ENCODE results near the gene ANKRD22. TPM values are rescaled to one million over a fixed set of nuclear protein-coding genes. Genes with fewer than 3 reads are reported as not detected.

Gene ANKRD22
- total RNA-seq, 2 donors from 2014 or later, result 0.24 to 0.65 TPM

- peaks cover 27% of the 10 kb centered on the region for H3K4me1 Mint-ChIP-seq (ENCODE audit: low read depth)
- no peaks in the 10 kb centered on the region for H3K9me3 Mint-ChIP-seq
- no peaks in the 10 kb centered on the region for H3K27me3 Mint-ChIP-seq (ENCODE audit: low read depth)
- ATAC-seq (replicated peaks in 1 of 2), result no peak
- no peaks in the 10 kb centered on the region for H3K36me3 Mint-ChIP-seq (ENCODE audit: insufficient read depth in 2 of 2)
- no peak overlapping the region for H3K4me3 Mint-ChIP-seq
- no peak for DNase-seq
- H3K27ac Mint-ChIP-seq, result no peak overlapping the region
These were observed 30.8 kb downstream of the ANKRD22 start for GRCh38 chr10:88820748-88821401.

GRCh38 chr10:88819290-88819689 is 32.4 kb downstream of the ANKRD22 start:
- Mint-ChIP-seq H3K9me3 (no peaks in the 10 kb centered on the region), H3K36me3 (ENCODE audit: insufficient read depth in 2 of 2) (no peaks in the 10 kb centered on the region), H3K4me3 (no peak overlapping the region), H3K27me3 (ENCODE audit: low read depth) (no peaks in the 10 kb centered on the region), H3K27ac (no peak overlapping the region), H3K4me1 (ENCODE audit: low read depth) (peaks cover 21% of the 10 kb centered on the region)
- no peak for DNase-seq
- ATAC-seq (replicated peaks in 1 of 2), result no peak

GRCh38 chr10:88813200-88813599 is 38.4 kb downstream of the ANKRD22 start:
- H3K36me3 Mint-ChIP-seq (ENCODE audit: insufficient read depth in 2 of 2), result no peaks in the 10 kb centered on the region
- peak overlapping the region; percentile 6 for H3K27ac Mint-ChIP-seq
- no peak for ATAC-seq (replicated peaks in 1 of 2)
- DNase-seq, result no peak
- H3K27me3 Mint-ChIP-seq (ENCODE audit: low read depth), result peaks cover 5% of the 10 kb centered on the region
- peaks cover 30% of the 10 kb centered on the region for H3K4me1 Mint-ChIP-seq (ENCODE audit: low read depth)
- H3K9me3 Mint-ChIP-seq, result no peaks in the 10 kb centered on the region
- H3K4me3 Mint-ChIP-seq, result no peak overlapping the region

GRCh38 chr10:88810196-88810961 is 41.3 kb downstream of the ANKRD22 start:
- Mint-ChIP-seq H3K27ac (no peak overlapping the region), H3K27me3 (ENCODE audit: low read depth) (peaks cover 5% of the 10 kb centered on the region), H3K4me3 (no peak overlapping the region), H3K4me1 (ENCODE audit: low read depth) (peaks cover 18% of the 10 kb centered on the region), H3K36me3 (ENCODE audit: insufficient read depth in 2 of 2) (no peaks in the 10 kb centered on the region), H3K9me3 (no peaks in the 10 kb centered on the region)
- peak; percentile 70 to 75 for ATAC-seq (replicated peaks in 1 of 2)
- DNase-seq, result peak; percentile 28 to 34

- H3K36me3 Mint-ChIP-seq (ENCODE audit: insufficient read depth in 2 of 2), result no peaks in the 10 kb centered on the region
- H3K27ac Mint-ChIP-seq, result no peak overlapping the region
- H3K4me3 Mint-ChIP-seq, result no peak overlapping the region
- H3K27me3 Mint-ChIP-seq (ENCODE audit: low read depth), result peaks cover 5% of the 10 kb centered on the region
- peaks cover 13% of the 10 kb centered on the region for H3K4me1 Mint-ChIP-seq (ENCODE audit: low read depth)
- no peak for DNase-seq
- no peaks in the 10 kb centered on the region for H3K9me3 Mint-ChIP-seq
- no peak for ATAC-seq (replicated peaks in 1 of 2)
These were observed 42.0 kb downstream of the ANKRD22 start for GRCh38 chr10:88809621-88810020.

GRCh38 chr10:88805924-88806323 is 45.7 kb downstream of the ANKRD22 start:
- no peak overlapping the region for H3K27ac Mint-ChIP-seq
- ATAC-seq (replicated peaks in 1 of 2), result no peak

GRCh38 chr10:88805361-88805760 is 46.3 kb downstream of the ANKRD22 start:
- DNase-seq (no peak), ATAC-seq (replicated peaks in 1 of 2) (no peak)
- peaks cover 18% of the 10 kb centered on the region for H3K4me1 Mint-ChIP-seq (ENCODE audit: low read depth)
- no peak overlapping the region for H3K4me3 Mint-ChIP-seq
- no peak overlapping the region for H3K27ac Mint-ChIP-seq
- H3K36me3 Mint-ChIP-seq (ENCODE audit: insufficient read depth in 2 of 2), result no peaks in the 10 kb centered on the region
- H3K27me3 Mint-ChIP-seq (ENCODE audit: low read depth), result peaks cover 6% of the 10 kb centered on the region
- no peaks in the 10 kb centered on the region for H3K9me3 Mint-ChIP-seq

More at GRCh38 chr10:88805924-88806323, 45.7 kb downstream of the ANKRD22 start:
- Mint-ChIP-seq H3K36me3 (ENCODE audit: insufficient read depth in 2 of 2) (no peaks in the 10 kb centered on the region), H3K4me3 (no peak overlapping the region), H3K9me3 (no peaks in the 10 kb centered on the region), H3K4me1 (ENCODE audit: low read depth) (peaks cover 17% of the 10 kb centered on the region), H3K27me3 (ENCODE audit: low read depth) (peaks cover 6% of the 10 kb centered on the region)
- no peak for DNase-seq

GRCh38 chr10:88804083-88804812 is 47.4 kb downstream of the ANKRD22 start:
- no peak overlapping the region for H3K27ac Mint-ChIP-seq
- H3K4me3 Mint-ChIP-seq, result no peak overlapping the region
- H3K9me3 Mint-ChIP-seq, result no peaks in the 10 kb centered on the region
- H3K4me1 Mint-ChIP-seq (ENCODE audit: low read depth), result peaks cover 15% of the 10 kb centered on the region
- H3K36me3 Mint-ChIP-seq (ENCODE audit: insufficient read depth in 2 of 2), result no peaks in the 10 kb centered on the region
- peaks cover 6% of the 10 kb centered on the region for H3K27me3 Mint-ChIP-seq (ENCODE audit: low read depth)
- DNase-seq, result no peak
- no peak for ATAC-seq (replicated peaks in 1 of 2)

GRCh38 chr10:88803641-88804040 is 48.0 kb downstream of the ANKRD22 start:
- H3K9me3 Mint-ChIP-seq, result no peaks in the 10 kb centered on the region
- ATAC-seq (replicated peaks in 1 of 2), result no peak

GRCh38 chr10:88802523-88803285 is 48.9 kb downstream of the ANKRD22 start, which contains the start of gene LIPM:
Gene LIPM, plus strand, starts transcription at chr10:88802730. Its CDS starts 167 bp downstream, at chr10:88802897.
- Mint-ChIP-seq H3K9me3 (no peaks in the 10 kb centered on the region), H3K27ac (no peak within 1 kb of the TSS), H3K4me1 (ENCODE audit: low read depth) (peaks cover 15% of the 10 kb centered on the region), H3K36me3 (ENCODE audit: insufficient read depth in 2 of 2) (no peaks in the 10 kb centered on the region), H3K4me3 (no peak within 1 kb of the TSS), H3K27me3 (ENCODE audit: low read depth) (peaks cover 13% of the 10 kb centered on the region)
- no peak for ATAC-seq (replicated peaks in 1 of 2)
- no peak for DNase-seq

More at GRCh38 chr10:88803641-88804040, 48.0 kb downstream of the ANKRD22 start:
- Mint-ChIP-seq H3K36me3 (ENCODE audit: insufficient read depth in 2 of 2) (no peaks in the 10 kb centered on the region), H3K4me1 (ENCODE audit: low read depth) (peaks cover 15% of the 10 kb centered on the region), H3K4me3 (no peak overlapping the region), H3K27ac (no peak overlapping the region), H3K27me3 (ENCODE audit: low read depth) (peaks cover 6% of the 10 kb centered on the region)
- DNase-seq, result no peak

- peaks cover 25% of the 10 kb centered on the region for H3K27me3 Mint-ChIP-seq (ENCODE audit: low read depth)
- peak; percentile 85 to 91 for ATAC-seq (replicated peaks in 1 of 2)
- peak; percentile 22 to 32 for DNase-seq
These were observed 51.2 kb downstream of the ANKRD22 start for GRCh38 chr10:88800152-88801125.

GRCh38 chr10:88794731-88795130 is 56.9 kb downstream of the ANKRD22 start:
- Mint-ChIP-seq H3K9me3 (no peaks in the 10 kb centered on the region), H3K4me1 (ENCODE audit: low read depth) (peaks cover 30% of the 10 kb centered on the region), H3K27me3 (ENCODE audit: low read depth) (peaks cover 19% of the 10 kb centered on the region), H3K27ac (no peak overlapping the region), H3K36me3 (ENCODE audit: insufficient read depth in 2 of 2) (no peaks in the 10 kb centered on the region), H3K4me3 (no peak overlapping the region)
- DNase-seq (no peak), ATAC-seq (replicated peaks in 1 of 2) (no peak)

More at GRCh38 chr10:88800152-88801125, 51.2 kb downstream of the ANKRD22 start:
- no peak overlapping the region for H3K4me3 Mint-ChIP-seq
- peaks cover 15% of the 10 kb centered on the region for H3K4me1 Mint-ChIP-seq (ENCODE audit: low read depth)
- no peaks in the 10 kb centered on the region for H3K36me3 Mint-ChIP-seq (ENCODE audit: insufficient read depth in 2 of 2)
- H3K27ac Mint-ChIP-seq, result no peak overlapping the region
- no peaks in the 10 kb centered on the region for H3K9me3 Mint-ChIP-seq
